ENCODE results near the gene CTSH. TPM values are rescaled to one million over a fixed set of nuclear protein-coding genes. Genes with fewer than 3 reads are reported as not detected.

Gene CTSH
- total RNA-seq, 2 donors from 2014 or later = 34.4 to 58.5 TPM

- no peak for DNase-seq
- Histone ChIP-seq H3K9me3 (no peaks in the 10 kb centered on the region), H3K4me3 (no peak overlapping the region), H3K36me3 (no peaks in the 10 kb centered on the region), H3K27me3 (no peaks in the 10 kb centered on the region), H3K9ac (ENCODE audit: low read depth in 2 of 2, low read length in 2 of 2) (no peak overlapping the region), H3K4me1 (no peaks in the 10 kb centered on the region), H3K27ac (peak overlapping the region; percentile 56)
- intact Hi-C loops (cut with DNase I) = no loop called here
- no peak for TF ChIP-seq CTCF (IDR thresholded peaks at IDR 0.05)
These were observed 42.9 kb upstream of the CTSH start for GRCh38 chr15:78987556-78988360.

GRCh38 chr15:78985859-78986475 is 41.1 kb upstream of the CTSH start:
- Histone ChIP-seq H3K4me3 (no peak overlapping the region), H3K27ac (no peak overlapping the region), H3K9me3 (no peaks in the 10 kb centered on the region), H3K36me3 (no peaks in the 10 kb centered on the region), H3K4me1 (no peaks in the 10 kb centered on the region), H3K27me3 (no peaks in the 10 kb centered on the region), H3K9ac (ENCODE audit: low read depth in 2 of 2, low read length in 2 of 2) (no peak overlapping the region)
- TF ChIP-seq CTCF (IDR thresholded peaks at IDR 0.05) = no peak
- no peak for DNase-seq
- intact Hi-C loops (cut with DNase I) = no loop called here

- TF ChIP-seq CTCF (IDR thresholded peaks at IDR 0.05) = no peak
- Histone ChIP-seq H3K27me3 (no peaks in the 10 kb centered on the region), H3K36me3 (no peaks in the 10 kb centered on the region), H3K9me3 (no peaks in the 10 kb centered on the region), H3K9ac (ENCODE audit: low read depth in 2 of 2, low read length in 2 of 2) (no peak overlapping the region), H3K4me3 (no peak overlapping the region), H3K27ac (no peak overlapping the region), H3K4me1 (no peaks in the 10 kb centered on the region)
- intact Hi-C loops (cut with DNase I) = loop anchor here (5.0 kb wide), 1 partner anchor 72 kb away; no protein-coding TSS in a partner anchor
- no peak for DNase-seq
These were observed 39.2 kb upstream of the CTSH start for GRCh38 chr15:78984041-78984440.

- no peaks in the 10 kb centered on the region for H3K27me3 ChIP-seq
- intact Hi-C loops (cut with DNase I) = loop anchor here (5.0 kb wide), 1 partner anchor 71 kb away; no protein-coding TSS in a partner anchor
- no peak for DNase-seq
These were observed 38.5 kb upstream of the CTSH start for GRCh38 chr15:78983146-78983918.

More at GRCh38 chr15:78983146-78983918, 38.5 kb upstream of the CTSH start:
- H3K4me3 ChIP-seq = no peak overlapping the region
- H3K27ac ChIP-seq = no peak overlapping the region
- H3K9ac ChIP-seq (ENCODE audit: low read depth in 2 of 2, low read length in 2 of 2) = no peak overlapping the region
- H3K9me3 ChIP-seq = no peaks in the 10 kb centered on the region
- no peaks in the 10 kb centered on the region for H3K4me1 ChIP-seq
- TF ChIP-seq CTCF (IDR thresholded peaks at IDR 0.05) = no peak
- no peaks in the 10 kb centered on the region for H3K36me3 ChIP-seq

Data from colonic mucosa (tissue), 4 donors.